ENCODE results near the gene TRIM47. TPM values are rescaled to one million over a fixed set of nuclear protein-coding genes. Genes with fewer than 3 reads are reported as not detected.

TRIM47 gene
- total and polyA plus RNA-seq, 2 experiments from 2014 or later = 1.2 to 1.4 TPM

DNA sequence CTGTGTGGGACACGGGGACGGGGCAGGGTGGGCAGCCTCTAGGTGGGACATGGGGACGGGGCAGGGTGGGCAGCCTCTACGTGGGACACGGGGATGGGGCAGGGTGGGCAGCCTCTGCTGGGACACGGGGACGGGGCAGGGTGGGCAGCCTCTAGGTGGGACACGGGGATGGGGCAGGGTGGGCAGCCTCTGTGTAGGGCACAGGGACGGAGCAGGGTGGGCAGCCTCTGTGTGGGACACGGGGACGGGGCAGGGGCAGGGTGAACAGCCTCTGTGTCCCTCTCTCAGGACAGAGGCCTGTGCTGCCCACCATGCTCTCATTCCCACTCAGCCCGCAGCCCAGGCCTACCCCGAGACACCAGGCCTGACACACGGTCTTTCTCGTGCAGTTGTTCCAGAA is 43.2 kb upstream of the TRIM47 start:
- no peak overlapping the region for H3K27ac ChIP-seq

DNA sequence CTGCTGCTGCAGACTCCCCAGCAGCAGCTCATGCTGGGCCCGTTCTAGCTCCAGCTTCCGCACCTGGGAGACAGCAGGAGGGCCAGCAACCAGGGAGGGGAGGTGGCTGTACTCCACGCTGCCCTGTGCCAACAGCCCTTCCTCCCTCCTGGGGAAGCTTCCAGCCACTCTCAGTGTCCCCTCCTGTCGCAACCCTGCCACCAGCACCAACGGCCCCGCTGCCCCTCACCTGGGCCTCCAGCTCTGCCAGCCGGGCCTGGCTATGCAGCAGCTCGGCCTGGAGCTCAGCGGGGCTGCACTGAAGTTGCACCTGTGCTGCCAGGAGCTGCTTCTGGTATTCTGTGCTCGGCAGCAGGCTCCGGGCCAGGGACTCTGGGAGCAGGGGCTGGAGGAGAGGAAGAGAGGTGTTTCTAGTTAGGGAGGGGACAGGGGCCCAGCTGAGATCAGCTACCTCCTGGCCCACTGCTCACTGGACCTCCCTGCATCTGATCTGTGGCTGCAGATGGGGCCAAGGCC is 41.7 kb upstream of the TRIM47 start:
- Histone ChIP-seq H3K36me3 (ENCODE audit: low read depth) (no peaks in the 10 kb centered on the region; the same call in 1 of the 2 replicates), H4K20me1 (ENCODE audit: insufficient read depth) (no peaks in the 10 kb centered on the region), H3K27me3 (replicated peaks; ENCODE audit: insufficient read depth) (no peaks in the 10 kb centered on the region), H3K9ac (no peak overlapping the region), H3F3A (ENCODE audit: insufficient read depth) (no peaks in the 10 kb centered on the region), H3K4me2 (ENCODE audit: unreplicated experiment) (no peak overlapping the region), H3K4me3 (no peak overlapping the region), H3K9me2 (ENCODE audit: insufficient read depth) (no peaks in the 10 kb centered on the region), H3K4me1 (ENCODE audit: insufficient read depth) (no peaks in the 10 kb centered on the region), H2AFZ (no peak overlapping the region), H3K27ac (no peak overlapping the region), H3K79me2 (ENCODE audit: insufficient read depth) (no peaks in the 10 kb centered on the region), H3K9me3 (ENCODE audit: low read depth) (no peaks in the 10 kb centered on the region)
- WGBS, 2 experiments (ENCODE audit: low coverage in 1 of 2, low lambda C conversion rate in 2 of 2, missing lambda C conversion rate in 2 of 2) = 75 to 79% methylated on average over 9 to 11 of the region's 11 CpGs
- no peak for TF ChIP-seq EZH2phosphoT487 (IDR thresholded peaks at IDR 0.05; ENCODE audit: insufficient read depth, low read depth)
- no peak for TF ChIP-seq EZH2 (IDR thresholded peaks at IDR 0.05; ENCODE audit: insufficient read depth, poor library complexity, severe bottlenecking)
- in situ Hi-C loops (cut with MboI) = loop anchor here (25.0 kb wide), 1 partner anchor 367 kb away; no protein-coding TSS in a partner anchor
- no peak for DNase-seq

More for the DNA sequence above, 43.2 kb upstream of the TRIM47 start:
- TF ChIP-seq EZH2 (IDR thresholded peaks at IDR 0.05; ENCODE audit: insufficient read depth, poor library complexity, severe bottlenecking) = no peak
- no peak for TF ChIP-seq EZH2phosphoT487 (IDR thresholded peaks at IDR 0.05; ENCODE audit: insufficient read depth, low read depth)
- Histone ChIP-seq H3K4me1 (ENCODE audit: insufficient read depth) (no peaks in the 10 kb centered on the region), H3K36me3 (ENCODE audit: low read depth) (no peaks in the 10 kb centered on the region; the same call in 1 of the 2 replicates), H3K4me2 (ENCODE audit: unreplicated experiment) (no peak overlapping the region), H3K9ac (no peak overlapping the region), H3K4me3 (no peak overlapping the region), H3K9me3 (ENCODE audit: low read depth) (no peaks in the 10 kb centered on the region), H3K27me3 (replicated peaks; ENCODE audit: insufficient read depth) (no peaks in the 10 kb centered on the region), H3K9me2 (ENCODE audit: insufficient read depth) (no peaks in the 10 kb centered on the region), H2AFZ (no peak overlapping the region), H3K79me2 (ENCODE audit: insufficient read depth) (no peaks in the 10 kb centered on the region), H4K20me1 (ENCODE audit: insufficient read depth) (no peaks in the 10 kb centered on the region), H3F3A (ENCODE audit: insufficient read depth) (no peaks in the 10 kb centered on the region)
- in situ Hi-C loops (cut with MboI) = loop anchor here (25.0 kb wide), 1 partner anchor 366 kb away; no protein-coding TSS in a partner anchor
- WGBS, 2 experiments (ENCODE audit: low coverage in 1 of 2, low lambda C conversion rate in 2 of 2, missing lambda C conversion rate in 2 of 2) = 94 to 96% methylated on average over 8 to 15 of the region's 15 CpGs
- DNase-seq = no peak

DNA sequence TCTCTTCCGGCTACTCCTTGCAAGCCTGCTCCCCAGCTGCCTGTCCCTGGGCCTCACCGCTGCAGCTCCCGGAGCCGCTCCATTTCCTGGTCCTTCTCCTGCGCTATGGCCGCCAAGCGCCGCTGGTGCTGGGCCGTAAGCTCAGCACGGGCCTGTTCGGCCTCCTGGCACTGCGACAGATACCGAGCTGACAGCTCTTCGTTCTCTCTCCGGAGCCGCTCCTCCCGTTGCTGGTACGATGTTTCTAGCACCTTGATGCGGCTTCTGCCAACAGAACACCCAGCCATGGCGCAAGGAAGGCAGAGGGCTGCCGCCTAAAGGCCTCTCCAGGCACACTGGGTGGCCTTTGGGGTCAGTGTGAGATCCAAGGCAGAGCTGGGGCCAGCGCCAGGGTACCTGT is 41.2 kb upstream of the TRIM47 start:
- Histone ChIP-seq H3K9me2 (ENCODE audit: insufficient read depth) (no peaks in the 10 kb centered on the region), H3F3A (ENCODE audit: insufficient read depth) (no peaks in the 10 kb centered on the region), H3K36me3 (ENCODE audit: low read depth) (no peaks in the 10 kb centered on the region; the same call in 1 of the 2 replicates), H3K9me3 (ENCODE audit: low read depth) (no peaks in the 10 kb centered on the region), H3K27me3 (replicated peaks; ENCODE audit: insufficient read depth) (no peaks in the 10 kb centered on the region), H2AFZ (no peak overlapping the region), H4K20me1 (ENCODE audit: insufficient read depth) (no peaks in the 10 kb centered on the region), H3K79me2 (ENCODE audit: insufficient read depth) (no peaks in the 10 kb centered on the region), H3K4me1 (ENCODE audit: insufficient read depth) (no peaks in the 10 kb centered on the region), H3K27ac (no peak overlapping the region), H3K4me3 (no peak overlapping the region), H3K4me2 (ENCODE audit: unreplicated experiment) (no peak overlapping the region), H3K9ac (no peak overlapping the region)
- no peak for TF ChIP-seq EZH2phosphoT487 (IDR thresholded peaks at IDR 0.05; ENCODE audit: insufficient read depth, low read depth)
- TF ChIP-seq EZH2 (IDR thresholded peaks at IDR 0.05; ENCODE audit: insufficient read depth, poor library complexity, severe bottlenecking) = no peak
- in situ Hi-C loops (cut with MboI) = loop anchor here (25.0 kb wide), 1 partner anchor 368 kb away; no protein-coding TSS in a partner anchor
- no peak for DNase-seq
- 95 to 96% methylated on average over 22 of the region's 22 CpGs for WGBS, 2 experiments (ENCODE audit: low coverage in 1 of 2, low lambda C conversion rate in 2 of 2, missing lambda C conversion rate in 2 of 2)

DNA sequence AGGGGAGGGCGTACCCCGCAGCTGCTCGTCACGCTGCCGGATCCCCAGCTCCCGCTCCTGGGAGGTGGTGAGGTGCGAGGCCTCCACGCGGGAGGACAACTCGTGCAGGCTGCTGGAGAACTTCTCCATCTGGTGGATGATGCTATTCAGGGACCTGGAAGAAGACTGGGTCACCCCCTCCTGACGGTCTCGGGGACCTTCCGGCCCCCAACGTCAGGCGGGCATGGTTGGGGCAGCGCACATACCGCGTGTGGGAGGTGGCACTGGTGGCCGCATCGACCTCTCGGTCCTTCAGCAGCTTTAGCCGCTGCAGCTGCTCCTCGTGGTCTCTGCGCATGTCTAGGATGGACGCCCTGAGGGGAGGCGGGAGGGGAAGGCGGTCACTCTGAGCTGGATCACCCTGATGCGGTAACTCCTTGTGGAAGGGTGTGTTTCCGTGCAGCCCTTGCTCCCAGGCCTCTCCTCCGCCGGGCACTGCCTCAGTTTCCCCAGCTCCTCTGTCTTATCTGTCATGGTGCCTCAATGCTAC is 39.6 kb upstream of the TRIM47 start:
- no peak for DNase-seq
- no peaks in the 10 kb centered on the region for H3K9me3 ChIP-seq (ENCODE audit: low read depth)
- 95 to 96% methylated on average over 31 of the region's 31 CpGs for whole genome bisulfite sequencing, 2 experiments (ENCODE audit: low coverage in 1 of 2, low lambda C conversion rate in 2 of 2, missing lambda C conversion rate in 2 of 2)
- no peaks in the 10 kb centered on the region; the same call in 1 of the 2 replicates for H3K36me3 ChIP-seq (ENCODE audit: low read depth)
- no peaks in the 10 kb centered on the region for H3K79me2 ChIP-seq (ENCODE audit: insufficient read depth)
- in situ Hi-C loops (cut with MboI) = loop anchor here (25.0 kb wide), 1 partner anchor 369 kb away; no protein-coding TSS in a partner anchor
- H3K9ac ChIP-seq = no peak overlapping the region
- H3K27me3 ChIP-seq (replicated peaks; ENCODE audit: insufficient read depth) = no peaks in the 10 kb centered on the region
- no peak overlapping the region for H3K4me2 ChIP-seq (ENCODE audit: unreplicated experiment)
- H3F3A ChIP-seq (ENCODE audit: insufficient read depth) = no peaks in the 10 kb centered on the region
- H3K4me3 ChIP-seq = no peak overlapping the region
- no peak overlapping the region for H2AFZ ChIP-seq
- no peaks in the 10 kb centered on the region for H3K4me1 ChIP-seq (ENCODE audit: insufficient read depth)
- no peaks in the 10 kb centered on the region for H3K9me2 ChIP-seq (ENCODE audit: insufficient read depth)
- H3K27ac ChIP-seq = no peak overlapping the region
- TF ChIP-seq EZH2 (IDR thresholded peaks at IDR 0.05; ENCODE audit: insufficient read depth, poor library complexity, severe bottlenecking) = no peak
- no peak for TF ChIP-seq EZH2phosphoT487 (IDR thresholded peaks at IDR 0.05; ENCODE audit: insufficient read depth, low read depth)
- H4K20me1 ChIP-seq (ENCODE audit: insufficient read depth) = no peaks in the 10 kb centered on the region
